Stimulated activated CD8-positive, alpha-beta memory T cell treated with anti-CD3 and anti-CD28 coated beads, Interleukin-4, amount 100 ng/mL, for 4 hours (primary cell): ENCODE results near the gene GSS.

Source experiments
- DNase-seq, 2 donors: peaks; one replicate each; pipeline ENCODE4 v3.0.0-alpha.2; 2020; ENCODE audit warnings: low read depth in 2 of 2, low spot score in 1 of 2

Gene GSS

GRCh38 chr20:34978092-34978744 lies 22.6 kb upstream of the GSS start:
- no peak for DNase-seq

- DNase-seq, result no peak
Measured at GRCh38 chr20:34977365-34978091, 21.9 kb upstream of the GSS start.

GRCh38 chr20:34976286-34976685 lies 20.7 kb upstream of the GSS start:
- no peak for DNase-seq

- no peak for DNase-seq
Measured at GRCh38 chr20:34974246-34974645, 18.6 kb upstream of the GSS start.

DNA sequence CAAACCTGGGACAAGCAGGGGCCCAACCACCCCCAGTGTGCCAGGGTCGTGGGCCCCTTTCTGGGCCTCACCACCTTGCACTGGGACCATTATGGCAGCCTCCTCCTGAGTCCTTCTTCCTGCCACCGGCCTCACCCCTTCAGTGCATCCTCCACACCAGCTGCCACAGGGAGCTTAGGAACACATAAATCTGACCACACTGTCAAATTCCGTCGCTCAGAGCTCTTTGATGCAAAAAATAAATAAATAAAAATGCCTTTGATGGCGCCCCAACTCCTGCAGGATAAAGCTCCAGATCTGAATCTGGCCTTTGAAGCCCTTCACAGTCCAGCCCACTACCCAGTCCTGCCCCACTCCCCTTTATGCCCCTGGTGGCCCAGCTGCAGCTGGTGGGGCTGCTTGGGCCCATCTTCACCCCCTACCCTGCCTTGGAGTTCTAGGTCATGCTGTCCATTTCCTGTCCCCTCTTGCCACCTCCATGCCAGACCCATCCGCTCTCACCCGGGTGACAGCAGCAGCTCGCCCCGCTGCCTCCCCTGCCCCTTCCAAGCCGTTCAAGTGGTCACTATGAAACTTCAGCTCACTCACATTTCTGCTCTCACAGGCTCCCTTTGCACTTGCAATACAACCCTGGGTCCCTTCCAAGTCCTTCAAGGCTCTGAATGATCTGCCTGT lies 16.1 kb upstream of the GSS start:
- DNase-seq, result no peak

GRCh38 chr20:34970846-34971560 lies 15.4 kb upstream of the GSS start:
- DNase-seq, result no peak

GRCh38 chr20:34970193-34970840 lies 14.7 kb upstream of the GSS start:
- no peak for DNase-seq

- no peak for DNase-seq
Measured at GRCh38 chr20:34968042-34968775, 12.6 kb upstream of the GSS start.

DNA sequence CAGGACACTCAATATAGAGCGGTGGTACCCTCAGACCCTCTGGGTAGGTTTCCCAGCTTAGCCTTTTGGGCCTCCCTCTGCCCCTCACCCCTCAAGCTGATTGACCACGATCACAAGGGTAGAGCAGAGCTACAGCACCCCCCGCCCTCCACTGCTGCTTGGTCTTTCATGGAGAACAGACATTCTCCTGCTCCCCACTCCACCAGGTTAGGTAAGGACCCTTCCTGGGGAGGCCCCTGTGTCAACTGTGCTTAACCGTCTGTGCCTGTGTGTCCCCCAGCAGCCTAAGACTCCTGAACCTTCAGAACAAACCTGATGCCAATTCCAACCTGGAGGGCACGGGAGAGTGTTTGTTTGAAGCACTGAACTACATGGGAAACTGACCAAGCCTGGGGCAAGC lies 11.8 kb upstream of the GSS start:
- no peak for DNase-seq

DNA sequence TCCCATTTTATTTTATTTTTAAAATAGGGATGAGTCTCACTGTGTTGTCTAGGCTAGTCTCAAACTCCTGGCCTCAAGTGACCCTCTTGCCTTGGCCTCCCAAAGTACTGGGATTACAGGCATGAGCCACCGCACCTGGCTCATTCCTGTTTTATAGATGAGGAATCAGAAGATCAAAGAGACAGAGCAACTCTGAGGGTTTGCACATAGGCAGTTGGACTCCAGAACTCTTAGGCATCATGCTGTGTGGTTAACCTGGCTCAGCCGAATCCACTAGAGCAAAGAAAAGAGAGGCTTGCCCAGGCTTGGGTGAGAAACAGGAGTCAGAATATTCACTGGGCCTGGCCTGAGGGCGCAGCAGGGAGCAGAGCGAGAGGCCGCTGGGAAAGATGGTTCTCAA lies 9.4 kb upstream of the GSS start:
- DNase-seq, result no peak

DNA sequence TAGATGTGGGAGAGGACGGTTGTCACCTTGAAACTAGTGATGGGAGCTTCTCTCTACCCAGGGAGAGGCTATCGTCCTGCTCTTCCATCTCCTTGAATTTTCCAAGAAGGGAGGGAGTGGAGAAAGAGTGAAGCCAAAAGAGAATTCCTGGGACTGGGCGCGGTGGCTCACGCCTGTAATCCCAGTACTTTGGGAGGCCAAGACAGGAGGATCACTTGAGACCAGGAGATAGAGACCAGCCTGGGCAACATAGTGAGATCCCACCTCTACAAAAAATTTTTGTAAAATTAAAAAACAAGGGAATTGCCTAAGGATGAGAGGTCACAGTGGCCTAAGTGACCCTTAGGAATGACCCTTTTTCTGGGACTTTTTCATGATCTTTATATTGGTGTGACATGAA lies 8.9 kb upstream of the GSS start:
- no peak for DNase-seq

DNA sequence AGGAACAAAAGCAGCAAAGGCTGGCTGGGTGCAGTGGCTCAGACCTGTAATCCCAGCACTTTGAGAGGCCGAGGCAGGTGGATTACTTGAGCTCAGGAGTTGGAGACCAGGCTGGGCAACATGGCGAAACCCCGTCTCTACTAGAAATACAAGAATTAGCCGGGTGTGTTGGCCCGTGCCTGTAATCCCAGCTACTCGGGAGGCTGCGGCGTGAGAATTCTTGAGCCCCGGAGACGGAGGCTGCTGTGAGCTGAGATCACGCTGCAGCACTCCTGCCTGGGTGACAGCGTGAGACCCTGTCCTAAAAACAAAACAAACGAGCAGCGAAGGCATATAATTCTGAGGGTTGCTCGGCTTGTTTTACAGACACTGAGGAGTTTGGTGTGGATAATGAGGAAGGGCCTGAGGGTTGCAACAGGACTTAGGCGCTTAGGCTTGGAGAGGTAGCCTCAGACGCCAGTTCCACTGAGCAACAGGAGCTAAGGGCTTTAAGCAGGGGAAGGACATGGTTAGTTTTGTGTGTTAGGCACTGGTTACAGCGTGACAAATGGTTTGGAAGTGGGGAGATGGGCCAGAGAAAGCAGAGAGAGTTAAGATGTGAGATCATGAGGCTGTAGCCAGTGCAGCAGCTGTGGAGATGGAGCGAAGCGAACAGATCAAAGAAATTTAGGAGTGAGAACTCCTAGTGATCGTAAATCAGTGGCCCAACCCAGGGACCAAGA lies 1.3 kb upstream of the GSS start:
- DNase-seq, result no peak

DNA sequence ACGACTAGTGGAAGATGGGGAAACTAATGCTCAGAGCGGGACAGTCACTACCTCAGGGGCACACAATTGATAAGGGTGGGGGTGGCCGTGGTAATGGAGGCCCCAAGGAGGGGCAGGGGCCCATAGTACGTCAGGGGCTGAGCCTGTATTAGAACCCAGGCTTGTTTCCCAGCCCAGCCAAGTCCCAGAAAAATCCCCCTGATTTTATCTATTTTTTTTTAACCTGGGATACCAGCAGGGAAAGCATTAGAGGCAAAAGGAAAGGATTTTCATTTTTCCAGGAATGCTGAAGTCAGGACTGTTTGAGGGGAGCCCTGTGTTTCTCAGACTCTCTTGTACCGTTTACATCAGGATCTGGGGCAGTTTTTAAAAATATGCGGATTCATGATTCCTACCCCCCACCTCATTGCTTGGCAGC lies 444 bp upstream of the GSS start:
- no peak for DNase-seq

GRCh38 chr20:34954904-34955230 lies 739 bp downstream of the GSS start:
- no peak for DNase-seq

GRCh38 chr20:34953960-34954359 lies 1.6 kb downstream of the GSS start:
- no peak for DNase-seq

- DNase-seq, result no peak
Measured at GRCh38 chr20:34952671-34953070, 2.9 kb downstream of the GSS start.

GRCh38 chr20:34951652-34952051 lies 4.0 kb downstream of the GSS start:
- DNase-seq, result no peak

GRCh38 chr20:34951252-34951651 lies 4.4 kb downstream of the GSS start:
- no peak for DNase-seq

GRCh38 chr20:34949120-34949519 lies 6.5 kb downstream of the GSS start:
- no peak for DNase-seq

GRCh38 chr20:34948030-34948429 lies 7.6 kb downstream of the GSS start:
- DNase-seq, result no peak
